ENCODE results near the gene GP1BA.
"Not testable (repeated sequence)": the region's sequence is repeated elsewhere in the genome, so short reads cannot be mapped to it uniquely, and the experiment has no call there.

Gene GP1BA

DNA sequence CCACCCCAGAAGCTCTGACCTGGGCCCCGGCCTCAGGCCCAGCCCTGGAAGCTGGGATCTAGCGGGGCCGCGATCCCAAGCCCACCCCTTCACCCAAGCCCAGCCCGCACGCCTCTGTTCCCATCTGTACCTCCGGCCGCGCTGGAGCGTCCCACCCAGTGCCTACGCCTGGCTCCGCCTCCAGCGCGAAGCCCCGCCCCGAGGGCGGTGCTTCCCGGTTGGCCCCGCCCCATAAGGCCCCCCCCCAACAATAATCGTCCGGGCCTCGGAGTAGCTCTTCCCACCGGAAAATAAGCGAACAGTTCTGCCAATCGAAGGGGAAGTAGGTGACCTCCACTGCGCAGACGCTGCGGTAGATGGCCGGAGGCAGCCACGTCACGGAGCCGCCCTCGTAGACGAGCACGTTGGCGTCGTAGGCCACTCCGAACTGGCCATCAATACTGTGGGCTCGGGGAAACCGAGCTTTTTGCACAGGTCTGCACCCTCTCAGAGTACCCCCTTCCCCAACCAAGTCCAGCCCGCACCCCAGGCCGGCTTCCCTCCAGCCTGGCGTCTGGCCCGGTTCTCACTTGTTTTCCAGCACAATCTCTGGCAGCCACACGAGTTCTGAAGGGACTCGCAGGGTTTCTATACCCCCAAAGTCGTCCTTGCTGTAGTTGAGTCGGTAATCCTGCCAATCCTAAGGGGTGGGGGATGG, 30.3 kb upstream of the GP1BA start:
- DNase-seq (ENCODE audit: low spot score), result no peak

DNA sequence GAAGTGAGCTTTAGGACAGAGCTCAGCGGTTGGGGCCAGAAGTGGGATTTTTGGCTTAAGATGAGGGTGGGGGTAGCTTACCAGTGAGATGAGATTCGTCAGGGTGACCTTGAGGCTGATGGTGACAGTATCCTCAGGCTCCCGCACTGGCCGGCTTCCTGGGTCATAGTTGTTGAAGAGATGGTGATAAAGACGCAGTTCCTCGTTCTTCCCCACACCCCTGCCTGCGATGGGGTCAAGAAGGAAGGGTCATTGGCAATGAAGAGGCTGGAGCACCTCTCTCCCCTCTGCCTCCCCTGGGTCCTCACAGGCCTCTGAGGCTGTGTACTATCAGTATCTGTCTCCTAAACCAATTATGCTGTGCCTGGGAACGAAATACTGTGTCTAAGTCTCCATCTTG, 29.5 kb upstream of the GP1BA start:
- DNase-seq (ENCODE audit: low spot score), result no peak

DNA sequence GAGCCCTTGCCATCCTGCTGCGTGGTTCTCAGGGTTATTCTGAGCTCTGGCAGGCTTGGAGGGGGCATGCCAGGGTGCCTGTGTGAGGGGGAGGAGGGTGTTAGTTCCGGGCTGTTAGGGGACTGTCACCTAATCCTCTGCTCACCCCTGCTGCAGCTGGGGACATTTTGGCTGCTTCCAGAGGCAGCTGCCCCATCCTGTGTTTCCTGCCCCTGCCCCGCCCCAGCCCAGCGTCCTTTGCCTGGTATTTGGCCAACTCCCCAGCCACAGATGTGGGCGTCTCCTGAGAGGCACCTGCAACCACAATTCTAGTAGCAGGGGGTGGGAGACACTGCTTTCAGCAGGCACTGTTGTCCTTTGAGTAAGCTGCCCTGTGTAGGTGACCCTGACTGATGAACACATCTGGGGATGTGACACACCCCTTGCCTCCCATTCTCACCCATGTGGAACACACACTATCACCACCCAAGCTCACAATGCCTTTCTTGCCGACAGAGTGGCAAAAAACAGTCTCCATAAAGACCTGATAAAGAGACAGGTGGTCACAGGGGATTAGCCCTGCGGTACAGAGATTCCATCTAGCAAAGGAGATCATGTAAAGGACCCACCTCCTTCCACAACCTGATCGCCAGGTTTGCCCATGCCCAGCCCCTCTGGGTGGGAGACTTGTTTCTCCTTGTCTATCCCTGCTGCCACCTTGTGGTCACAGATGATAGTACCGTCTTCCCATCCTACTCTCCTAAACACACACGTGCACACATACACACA, 28.8 kb upstream of the GP1BA start, which contains the start of gene CHRNE:
CHRNE (minus strand) TSS at position 48 of the 768 bp plus-strand sequence; CDS start at position 13, 35 bp downstream.
- DNase-seq (ENCODE audit: low spot score), result peak; percentile 63

DNA sequence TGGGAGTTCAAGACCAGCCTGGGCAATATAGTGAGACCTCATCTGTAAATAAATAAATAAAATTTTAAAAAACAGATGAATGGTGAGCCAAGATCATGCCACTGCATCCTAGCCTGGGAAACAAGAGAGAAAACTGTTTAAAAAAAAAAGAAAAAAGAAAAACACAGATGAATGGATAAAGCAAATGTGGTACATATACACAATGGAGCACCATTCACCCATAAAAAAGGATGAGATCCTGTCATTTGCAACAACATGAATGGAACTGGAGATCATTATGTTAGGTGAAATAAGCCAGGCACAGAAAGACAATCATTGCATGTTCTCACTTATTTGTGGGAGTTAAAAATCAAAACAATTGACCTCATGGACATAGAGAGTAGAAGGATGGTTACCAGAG, 25.4 kb upstream of the GP1BA start:
- not testable (repeated sequence) for DNase-seq (ENCODE audit: low spot score)

DNA sequence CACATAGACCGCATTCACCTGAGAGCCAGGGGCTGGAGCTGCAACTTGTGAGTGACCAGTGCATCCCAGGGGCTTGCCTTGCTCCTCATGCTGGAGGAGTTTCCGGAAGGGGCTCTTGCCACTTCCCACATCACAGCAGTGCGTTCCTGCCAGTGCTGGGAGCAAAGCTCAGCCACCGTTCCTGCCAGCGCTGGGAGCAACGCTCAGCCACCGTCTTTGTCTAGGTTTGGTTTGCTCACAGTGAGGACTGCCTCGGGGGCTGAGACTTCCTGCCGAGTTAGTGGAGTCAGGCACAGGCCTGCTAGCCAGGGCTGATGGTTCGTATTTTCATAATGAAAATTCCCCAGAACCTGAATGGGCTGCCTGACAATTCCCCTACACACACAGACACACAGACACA, 23.8 kb upstream of the GP1BA start:
- no peak for DNase-seq (ENCODE audit: low spot score)

DNA sequence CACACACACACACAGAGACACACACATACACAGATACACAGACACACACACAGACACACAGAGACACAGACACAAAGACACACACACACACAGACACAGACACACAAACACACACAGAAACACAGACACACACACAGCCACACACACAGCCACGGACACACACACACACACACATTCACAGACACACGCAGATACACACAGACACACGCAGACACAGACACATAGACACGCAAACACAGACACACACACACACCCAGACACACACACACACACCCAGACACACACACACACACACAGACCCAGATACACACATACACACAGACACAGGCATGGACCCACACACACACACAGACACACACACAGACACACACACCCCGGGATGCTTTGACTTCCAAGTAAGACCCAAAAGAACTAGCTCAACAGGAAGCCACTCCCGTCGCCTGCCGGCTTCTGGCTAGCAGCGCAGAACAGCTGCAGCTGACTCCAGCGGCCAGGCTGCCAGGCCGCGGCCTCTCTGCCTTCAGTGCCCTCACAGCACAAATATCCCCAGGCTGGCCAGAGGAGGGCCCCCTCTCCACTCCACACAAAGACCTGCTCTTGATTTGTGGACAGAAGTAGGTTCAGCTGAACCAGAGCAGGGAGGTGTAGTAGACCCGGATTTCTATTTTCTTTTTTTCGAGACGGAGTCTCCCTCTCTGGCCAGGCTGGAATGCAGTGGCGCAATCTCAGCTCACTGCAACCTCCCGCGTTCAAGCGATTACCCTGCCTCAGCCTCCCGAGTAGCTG, 23.2 kb upstream of the GP1BA start:
- peak; percentile 87 for DNase-seq (ENCODE audit: low spot score)

DNA sequence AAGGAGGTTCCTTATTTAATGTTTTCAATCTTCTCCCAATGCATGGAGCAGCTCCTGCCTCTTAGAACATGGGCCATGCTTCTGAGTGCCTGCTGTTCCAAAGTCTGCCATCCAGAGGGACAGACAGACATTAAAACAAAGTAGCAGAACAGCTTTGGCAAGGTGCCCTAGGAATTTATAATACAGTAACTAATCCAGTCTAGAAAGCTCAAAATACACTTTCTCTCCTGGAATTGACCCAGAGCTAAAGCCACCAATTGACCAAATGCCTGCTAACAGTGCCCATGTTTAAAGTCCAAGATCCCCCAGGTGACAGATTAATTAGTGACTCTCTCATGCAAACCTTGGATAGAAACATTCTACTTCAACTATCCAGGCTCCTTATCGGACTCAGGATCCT, 18.1 kb upstream of the GP1BA start:
- DNase-seq (ENCODE audit: low spot score), result no peak

DNA sequence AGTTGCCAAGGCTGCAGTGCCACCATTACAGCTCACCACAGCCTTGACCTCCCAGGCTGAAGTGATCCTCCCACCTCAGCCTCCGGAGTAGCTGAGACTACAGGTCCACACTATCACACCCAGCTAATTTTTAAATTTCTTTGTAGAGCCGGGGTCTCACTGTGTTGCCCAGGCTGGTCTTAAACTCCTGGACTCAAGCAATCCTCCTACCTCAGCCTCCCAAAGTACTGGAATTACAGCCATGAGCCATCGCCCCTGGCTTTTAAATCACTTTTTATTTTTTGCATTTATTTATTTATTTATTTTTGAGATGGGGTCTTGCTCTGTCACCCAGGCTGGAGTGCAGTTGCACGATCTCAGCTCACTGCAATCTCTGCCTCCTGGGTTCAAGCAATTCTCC, 17.5 kb upstream of the GP1BA start:
- DNase-seq (ENCODE audit: low spot score), result not testable (repeated sequence)

DNA sequence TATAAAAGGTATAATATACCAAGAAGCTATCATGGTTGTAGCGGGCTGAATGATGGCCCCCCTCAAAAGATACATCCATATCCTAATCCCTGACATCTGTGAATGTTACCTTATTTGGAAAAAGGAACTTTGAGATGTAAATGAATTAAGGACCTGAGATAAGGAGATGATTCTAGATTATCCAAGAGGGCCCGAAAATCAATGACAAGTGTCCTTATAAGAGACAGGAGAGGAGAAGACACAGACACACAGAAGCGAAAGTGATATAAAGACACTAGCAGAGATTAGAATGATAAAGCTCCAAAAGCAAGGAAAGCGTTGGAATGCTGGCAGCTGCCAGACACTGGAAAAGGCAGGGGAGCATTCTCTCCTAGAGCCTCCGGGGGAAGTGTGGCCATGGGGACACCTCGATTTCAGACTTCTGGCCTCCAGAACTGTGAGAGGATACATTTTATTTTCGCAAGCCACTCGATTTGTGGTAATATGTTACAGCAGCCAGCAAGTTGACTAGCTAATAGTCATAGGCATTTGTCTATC, 12.5 kb upstream of the GP1BA start:
- DNase-seq (ENCODE audit: low spot score), result no peak

DNA sequence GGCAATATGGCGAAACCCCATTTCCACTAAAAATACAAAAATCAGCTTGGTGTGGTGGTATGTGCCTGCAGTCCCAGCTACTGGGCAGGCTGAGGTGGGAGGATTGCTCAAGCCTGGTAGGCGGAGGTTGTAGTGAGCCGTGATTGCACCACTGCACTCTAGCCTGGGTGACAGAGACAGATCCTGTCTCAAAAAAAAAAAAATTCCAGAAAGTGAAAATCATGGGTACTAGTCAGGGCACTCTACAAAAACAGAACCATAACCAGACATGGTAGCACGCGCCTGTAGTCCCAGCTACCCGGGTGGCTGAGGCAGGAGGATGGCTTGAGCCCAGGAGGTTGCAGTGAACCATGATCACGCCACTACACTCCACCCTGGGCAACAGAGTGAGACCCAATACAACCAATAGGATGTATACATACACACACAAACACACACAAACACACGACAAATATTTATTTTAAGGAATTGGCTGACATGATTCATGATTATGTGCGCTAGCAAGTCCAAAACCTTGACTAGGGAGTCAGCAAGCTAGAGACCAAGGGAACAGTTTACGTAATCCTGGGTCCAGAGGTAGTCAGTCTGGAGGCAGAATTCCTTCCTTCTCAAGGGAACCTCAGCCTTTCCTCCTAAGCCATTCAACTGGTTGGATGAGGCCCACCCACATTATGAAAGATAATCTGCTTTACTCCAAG, 11.6 kb upstream of the GP1BA start:
- no peak for DNase-seq (ENCODE audit: low spot score)

DNA sequence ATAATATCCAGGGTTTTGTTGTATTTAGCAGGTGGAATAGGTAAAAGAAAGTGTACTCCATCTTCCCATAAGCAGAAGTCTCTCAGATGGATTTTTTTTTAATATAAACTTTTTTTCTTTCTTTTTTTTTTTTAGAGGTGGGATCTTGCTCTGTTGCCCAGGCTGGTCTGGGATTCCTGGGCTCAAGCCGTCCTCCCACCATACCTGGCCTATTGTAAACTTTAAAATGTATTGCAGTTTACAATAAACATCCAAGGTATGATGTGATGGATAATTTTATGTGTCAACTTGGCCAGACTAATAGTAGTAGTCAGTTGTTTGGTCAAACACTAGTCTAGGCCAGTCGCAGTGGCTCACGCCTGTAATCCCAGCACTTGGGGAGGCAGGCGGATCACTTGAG, 10.8 kb upstream of the GP1BA start:
- no peak for DNase-seq (ENCODE audit: low spot score)

DNA sequence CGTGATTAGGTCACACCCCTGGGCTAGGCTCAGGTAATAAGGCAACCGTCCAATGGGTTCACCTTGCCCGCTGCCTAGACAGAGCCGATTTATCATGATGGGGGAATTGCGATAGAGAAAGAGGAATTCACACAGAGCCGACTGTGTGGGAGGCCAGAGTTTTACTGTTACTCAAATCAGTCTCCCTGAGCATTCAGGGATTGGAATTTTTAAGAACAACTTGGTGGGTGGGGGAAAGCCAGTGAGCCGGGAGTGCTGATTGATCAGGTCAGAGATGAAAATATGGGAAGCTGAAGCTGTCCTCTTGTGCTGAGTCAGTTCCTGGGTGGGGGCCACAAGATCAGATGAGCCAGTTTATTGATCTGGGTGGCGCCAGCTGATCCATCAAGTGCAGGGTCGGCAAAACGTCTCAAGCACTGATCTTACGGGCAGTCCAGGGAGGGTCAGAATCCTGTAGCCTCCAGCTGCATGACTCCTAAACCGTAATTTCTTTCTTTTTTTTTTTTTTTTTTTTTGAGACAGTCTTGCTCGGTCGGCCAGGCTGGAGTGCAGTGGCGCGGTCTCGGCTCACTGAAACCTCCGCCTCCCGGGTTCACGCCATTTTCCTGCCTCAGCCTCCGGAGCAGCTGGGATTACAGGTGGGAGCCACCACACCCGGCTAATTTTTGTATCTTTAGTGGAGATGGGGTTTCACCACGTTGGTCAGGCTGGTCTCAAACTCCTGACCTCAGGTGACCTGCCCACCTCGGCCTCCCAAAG, 5.3 kb upstream of the GP1BA start:
- not testable (repeated sequence) for DNase-seq (ENCODE audit: low spot score)

DNA sequence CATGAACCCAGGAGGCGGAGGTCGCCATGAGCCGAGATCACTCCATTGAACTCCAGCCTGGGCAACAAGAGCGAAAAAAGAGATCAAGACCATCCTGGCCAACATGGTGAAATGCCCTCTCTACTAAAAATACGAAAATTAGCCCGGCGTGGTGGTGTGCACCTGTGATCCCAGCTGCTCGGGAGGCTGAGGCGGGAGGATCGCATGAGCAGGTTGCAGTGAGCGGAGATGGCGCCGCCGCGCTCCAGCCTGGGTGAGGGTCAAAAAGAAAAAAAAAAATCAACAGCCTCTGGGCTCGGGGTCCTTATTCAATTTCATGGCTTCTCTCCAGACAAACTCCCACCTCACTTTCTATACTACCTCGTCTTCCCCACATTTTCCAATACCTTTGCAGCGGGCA, 3.2 kb upstream of the GP1BA start:
- no peak for DNase-seq (ENCODE audit: low spot score)

DNA sequence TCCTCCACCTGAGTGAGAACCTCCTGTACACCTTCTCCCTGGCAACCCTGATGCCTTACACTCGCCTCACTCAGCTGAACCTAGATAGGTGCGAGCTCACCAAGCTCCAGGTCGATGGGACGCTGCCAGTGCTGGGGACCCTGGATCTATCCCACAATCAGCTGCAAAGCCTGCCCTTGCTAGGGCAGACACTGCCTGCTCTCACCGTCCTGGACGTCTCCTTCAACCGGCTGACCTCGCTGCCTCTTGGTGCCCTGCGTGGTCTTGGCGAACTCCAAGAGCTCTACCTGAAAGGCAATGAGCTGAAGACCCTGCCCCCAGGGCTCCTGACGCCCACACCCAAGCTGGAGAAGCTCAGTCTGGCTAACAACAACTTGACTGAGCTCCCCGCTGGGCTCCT, 679 bp downstream of the GP1BA start:
- DNase-seq (ENCODE audit: low spot score), result no peak

DNA sequence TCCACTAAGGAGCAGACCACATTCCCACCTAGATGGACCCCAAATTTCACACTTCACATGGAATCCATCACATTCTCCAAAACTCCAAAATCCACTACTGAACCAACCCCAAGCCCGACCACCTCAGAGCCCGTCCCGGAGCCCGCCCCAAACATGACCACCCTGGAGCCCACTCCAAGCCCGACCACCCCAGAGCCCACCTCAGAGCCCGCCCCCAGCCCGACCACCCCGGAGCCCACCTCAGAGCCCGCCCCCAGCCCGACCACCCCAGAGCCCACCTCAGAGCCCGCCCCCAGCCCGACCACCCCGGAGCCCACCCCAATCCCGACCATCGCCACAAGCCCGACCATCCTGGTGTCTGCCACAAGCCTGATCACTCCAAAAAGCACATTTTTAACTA, 1.6 kb downstream of the GP1BA start:
- no peak for DNase-seq (ENCODE audit: low spot score)

DNA sequence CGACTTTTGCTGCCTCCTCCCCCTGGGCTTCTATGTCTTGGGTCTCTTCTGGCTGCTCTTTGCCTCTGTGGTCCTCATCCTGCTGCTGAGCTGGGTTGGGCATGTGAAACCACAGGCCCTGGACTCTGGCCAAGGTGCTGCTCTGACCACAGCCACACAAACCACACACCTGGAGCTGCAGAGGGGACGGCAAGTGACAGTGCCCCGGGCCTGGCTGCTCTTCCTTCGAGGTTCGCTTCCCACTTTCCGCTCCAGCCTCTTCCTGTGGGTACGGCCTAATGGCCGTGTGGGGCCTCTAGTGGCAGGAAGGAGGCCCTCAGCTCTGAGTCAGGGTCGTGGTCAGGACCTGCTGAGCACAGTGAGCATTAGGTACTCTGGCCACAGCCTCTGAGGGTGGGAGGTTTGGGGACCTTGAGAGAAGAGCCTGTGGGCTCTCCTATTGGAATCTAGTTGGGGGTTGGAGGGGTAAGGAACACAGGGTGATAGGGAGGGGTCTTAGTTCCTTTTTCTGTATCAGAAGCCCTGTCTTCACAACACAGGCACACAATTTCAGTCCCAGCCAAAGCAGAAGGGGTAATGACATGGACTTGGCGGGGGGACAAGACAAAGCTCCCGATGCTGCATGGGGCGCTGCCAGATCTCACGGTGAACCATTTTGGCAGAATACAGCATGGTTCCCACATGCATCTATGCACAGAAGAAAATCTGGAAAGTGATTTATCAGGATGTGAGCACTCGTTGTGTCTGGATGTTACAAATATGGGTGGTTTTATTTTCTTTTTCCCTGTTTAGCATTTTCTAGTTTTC, 2.3 kb downstream of the GP1BA start:
- no peak for DNase-seq (ENCODE audit: low spot score)

DNA sequence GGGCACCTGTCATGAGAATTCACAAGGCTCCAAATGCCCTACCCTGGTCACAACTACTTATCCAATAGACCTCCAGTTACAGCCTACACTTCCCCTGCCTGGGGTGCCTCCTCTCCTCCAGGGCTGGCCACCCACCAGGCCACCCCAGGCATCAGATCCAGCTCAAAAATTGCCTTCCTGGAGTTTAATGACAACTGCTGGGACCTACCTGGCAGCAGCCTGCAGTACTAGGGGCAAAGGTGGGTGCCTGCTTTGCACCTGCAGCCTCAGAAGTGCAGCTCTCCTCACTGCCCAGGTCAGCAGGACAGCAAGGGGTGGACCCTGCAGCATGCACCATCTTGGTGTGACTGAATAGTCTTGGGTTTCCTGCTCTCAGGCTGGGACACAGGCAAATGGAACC, 3.6 kb downstream of the GP1BA start:
- DNase-seq (ENCODE audit: low spot score), result no peak

DNA sequence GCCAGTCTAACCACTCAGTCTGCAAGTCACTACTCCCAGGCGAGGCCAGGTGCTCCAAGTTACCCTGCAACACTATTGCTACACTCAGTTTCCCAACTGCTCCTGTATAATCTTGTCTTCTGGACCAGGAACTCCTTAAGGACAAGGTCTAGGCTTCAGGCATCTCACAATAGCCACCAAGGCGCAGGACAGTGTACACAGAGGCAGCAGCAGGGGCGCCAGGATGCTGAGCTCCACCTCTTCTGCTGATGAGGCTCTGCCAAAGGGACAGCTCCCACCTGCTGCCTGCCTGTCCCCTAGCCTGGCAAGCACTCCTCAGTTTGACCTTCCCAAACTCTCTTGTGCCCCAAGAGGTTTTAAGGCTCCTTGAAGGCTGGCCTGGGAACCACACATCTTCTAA, 4.4 kb downstream of the GP1BA start:
- no peak for DNase-seq (ENCODE audit: low spot score)

DNA sequence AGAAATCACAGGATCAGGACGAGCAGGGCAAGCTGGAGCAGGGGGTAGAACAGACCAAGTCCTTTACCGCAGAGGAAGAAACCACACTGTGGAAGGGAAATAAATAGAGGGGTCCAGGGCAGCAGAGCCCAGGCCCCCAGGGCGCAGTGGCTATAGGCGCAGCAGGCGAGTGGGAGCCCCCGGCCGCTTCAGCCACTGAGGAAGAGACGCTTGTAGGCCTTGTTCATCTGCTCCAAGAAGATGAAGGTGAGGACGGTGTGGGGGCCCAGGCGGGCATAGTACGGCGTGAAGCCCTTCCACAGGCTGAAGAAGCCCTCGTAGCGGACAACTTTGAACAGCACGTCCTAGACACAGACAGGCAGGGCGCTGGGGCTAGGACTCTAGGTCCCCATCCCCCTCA, 5.5 kb downstream of the GP1BA start:
- no peak for DNase-seq (ENCODE audit: low spot score)

DNA sequence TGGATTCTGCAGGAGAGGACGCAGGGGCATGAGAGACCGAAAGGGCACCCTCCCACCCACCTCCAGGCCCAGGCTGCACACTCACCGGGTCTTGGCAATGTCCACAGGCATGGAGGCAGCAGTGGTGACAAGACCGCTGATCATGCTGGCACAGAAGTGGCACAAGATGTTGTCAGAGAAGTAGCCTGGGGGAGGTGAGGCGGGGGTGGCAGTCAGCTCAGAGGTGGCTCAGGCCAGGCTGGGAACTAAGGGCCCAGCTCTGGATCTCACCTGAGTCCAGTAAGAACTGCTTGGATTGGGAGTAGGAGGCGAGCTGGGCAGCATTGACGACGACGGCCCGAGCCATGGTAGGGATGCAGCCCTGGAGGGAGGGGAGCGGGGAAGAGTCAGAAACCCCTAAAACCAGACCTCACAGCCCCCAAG, 6.0 kb downstream of the GP1BA start:
- no peak for DNase-seq (ENCODE audit: low spot score)

All from putamen (tissue), 1 donor.